PC-9 (cell line): ENCODE results near the gene PTPRM. TPM values are rescaled to one million over a fixed set of nuclear protein-coding genes. Genes with fewer than 3 reads are reported as not detected.

ENCODE experiments used
- BruUV-seq: library from RNA; stranded (reverse); fragments of 400-500 nt; replicated peaks from 2 replicates; lab custom pipeline; 2021; lab: Mats Ljungman, UMichigan
- CTCF ChIA-PET: fragments of 300-600 bp; sonication (Branson Sonifier 250); formaldehyde crosslinking; loops from one replicate; lab custom pipeline; 2022; ENCODE audit warnings: antibody characterized with exemption; lab: Charles Lee
- POLR2A ChIA-PET: fragments of 300-600 bp; sonication (Branson Sonifier 250); formaldehyde crosslinking; loops from one replicate; lab custom pipeline; 2022; ENCODE audit warnings: antibody characterized with exemption; ENCODE audit not compliant: unreplicated experiment; lab: Charles Lee
- DNase-seq, 2 experiments: peaks; one replicate each; pipeline versions ENCODE4 v3.0.0 to v3.0.0-alpha.2; 2015 to 2022; ENCODE audit warnings: mixed read lengths in 1 of 2
- H2AFZ ChIP-seq: fragments of 200-600 bp; sonication (generic); 2 replicates; pipeline ENCODE4 v1.8.1; 2017; ENCODE audit warnings: antibody characterized with exemption
- H3F3A ChIP-seq: fragments of 200-600 bp; sonication (generic); 2 replicates; pipeline ENCODE4 v1.8.1; 2017; ENCODE audit warnings: antibody characterized with exemption, mild to moderate bottlenecking, low read depth; ENCODE audit not compliant: insufficient read depth
- H3K27ac ChIP-seq: fragments of 200-600 bp; sonication (generic); 2 replicates; pipeline ENCODE4 v1.6.1; 2016; ENCODE audit warnings: mixed run types
- H3K27me3 ChIP-seq: fragments of 200-600 bp; sonication (generic); 2 replicates; pipeline ENCODE4 v1.6.1; 2016; ENCODE audit warnings: low read depth, mixed run types; ENCODE audit not compliant: insufficient read depth
- H3K36me3 ChIP-seq: fragments of 200-600 bp; sonication (generic); 2 replicates; pipeline ENCODE4 v1.6.1; 2016; ENCODE audit warnings: low read depth, mixed run types
- H3K4me1 ChIP-seq: fragments of 200-600 bp; sonication (generic); replicated peaks from 2 replicates; pipeline ENCODE4 v1.6.1; 2016; ENCODE audit warnings: mixed run types; ENCODE audit not compliant: insufficient read depth
- H3K4me2 ChIP-seq: fragments of 200-600 bp; sonication (generic); 2 replicates; pipeline ENCODE4 v1.6.1; 2017; ENCODE audit warnings: mixed run types
- H3K4me3 ChIP-seq: fragments of 200-600 bp; sonication (generic); 2 replicates; pipeline ENCODE4 v1.6.1; 2016; ENCODE audit warnings: mixed run types
- H3K79me2 ChIP-seq: fragments of 200-600 bp; sonication (generic); 2 replicates; pipeline ENCODE4 v1.6.1; 2017; ENCODE audit warnings: low read depth, mixed run types
- H3K9me2 ChIP-seq: fragments of 200-600 bp; sonication (generic); 2 replicates; pipeline ENCODE4 v1.8.1; 2017; ENCODE audit warnings: mild to moderate bottlenecking; ENCODE audit not compliant: insufficient read depth
- H3K9me3 ChIP-seq: fragments of 200-600 bp; sonication (generic); 2 replicates; pipeline ENCODE4 v1.8.1; 2016; ENCODE audit warnings: low read depth; ENCODE audit not compliant: insufficient read depth
- H4K20me1 ChIP-seq: fragments of 200-600 bp; sonication (generic); 2 replicates; pipeline ENCODE4 v1.8.1; 2017; ENCODE audit not compliant: insufficient read depth
- EZH2 ChIP-seq: fragments of 200-600 bp; sonication (generic); IDR thresholded peaks from 2 replicates; pipeline ENCODE4 v1.8.0; 2017; ENCODE audit warnings: antibody characterized with exemption, low read depth
- intact Hi-C: fragments of 100-400 bp; cut with micrococcal nuclease; formaldehyde crosslinking; loops from one replicate; pipeline ENCODE4 v1.10.0; 2022; ENCODE audit not compliant: unreplicated experiment
- total RNA-seq: library from RNA; stranded (reverse); gene quantifications from 2 replicates; pipeline ENCODE4 v1.2.3, GENCODE V29; 2021
- TF ChIP-seq, protein P1 (sequence below): fragments of 200-600 bp; sonication (generic); conservative IDR thresholded peaks from 2 replicates; pipeline ENCODE4 v1.6.1; 2017; ENCODE audit warnings: mixed run types, antibody characterized with exemption, mild to moderate bottlenecking, moderate library complexity

Gene PTPRM
- total RNA-seq, 1 experiment from 2014 or later: 32.5 TPM

DNA sequence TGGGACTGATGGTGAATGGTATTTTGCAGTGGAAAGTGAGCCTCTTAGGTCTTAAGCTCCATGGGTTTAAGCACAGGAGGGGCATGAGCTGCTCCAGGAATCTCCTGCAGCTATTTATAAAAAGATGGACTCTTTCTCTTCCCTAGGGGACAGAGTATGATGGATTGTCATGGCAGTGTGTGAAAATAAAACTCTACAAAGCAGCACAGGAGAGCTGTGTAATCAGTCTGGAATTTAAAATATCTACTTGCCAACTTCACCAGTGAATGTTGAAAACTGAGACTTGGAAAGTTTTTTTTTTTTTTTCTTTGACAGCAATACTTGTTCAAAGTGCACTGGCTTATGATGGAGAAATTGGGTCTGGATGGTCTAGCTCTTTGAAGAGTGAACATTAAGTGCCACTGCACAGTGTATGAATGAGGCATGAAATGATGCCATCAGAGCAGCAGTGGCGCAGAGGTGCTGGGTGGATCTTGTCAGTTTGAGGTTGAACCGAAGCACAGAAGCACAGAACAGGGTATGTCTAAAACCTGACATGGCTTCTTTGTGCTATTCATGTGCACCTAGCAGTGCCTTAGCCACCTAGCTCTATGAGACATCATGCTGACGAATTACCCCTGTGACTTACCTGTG, 245.4 kb downstream of the PTPRM start:
- ChIA-PET POLR2A (interaction anchor here (0.5 to 0.7 kb wide), 2 partner anchors 89 to 369 kb away, joined by 3 to 11 read pairs; no protein-coding TSS in a partner anchor), CTCF (interaction anchor here (0.6 to 1.1 kb wide), 5 partner anchors 22 to 462 kb away, joined by 3 to 8 read pairs (median 5); no protein-coding TSS in a partner anchor)
- H3K79me2 ChIP-seq: no peaks in the 10 kb centered on the region
- H4K20me1 ChIP-seq: no peaks in the 10 kb centered on the region
- peak overlapping the region; percentile 49 for H3K4me2 ChIP-seq
- no peaks in the 10 kb centered on the region for H3K9me2 ChIP-seq
- H3K4me1 ChIP-seq: peaks cover 17% of the 10 kb centered on the region
- BruUV-seq: no TSS peak
- DNase-seq: peak; percentile 33 to 82
- 0 out of 2 replicates have a peak, but pooled peaks cover 14% of the 10 kb centered on the region for H3K9me3 ChIP-seq
- no peak for TF ChIP-seq EZH2
- TF ChIP-seq, protein P1, sequence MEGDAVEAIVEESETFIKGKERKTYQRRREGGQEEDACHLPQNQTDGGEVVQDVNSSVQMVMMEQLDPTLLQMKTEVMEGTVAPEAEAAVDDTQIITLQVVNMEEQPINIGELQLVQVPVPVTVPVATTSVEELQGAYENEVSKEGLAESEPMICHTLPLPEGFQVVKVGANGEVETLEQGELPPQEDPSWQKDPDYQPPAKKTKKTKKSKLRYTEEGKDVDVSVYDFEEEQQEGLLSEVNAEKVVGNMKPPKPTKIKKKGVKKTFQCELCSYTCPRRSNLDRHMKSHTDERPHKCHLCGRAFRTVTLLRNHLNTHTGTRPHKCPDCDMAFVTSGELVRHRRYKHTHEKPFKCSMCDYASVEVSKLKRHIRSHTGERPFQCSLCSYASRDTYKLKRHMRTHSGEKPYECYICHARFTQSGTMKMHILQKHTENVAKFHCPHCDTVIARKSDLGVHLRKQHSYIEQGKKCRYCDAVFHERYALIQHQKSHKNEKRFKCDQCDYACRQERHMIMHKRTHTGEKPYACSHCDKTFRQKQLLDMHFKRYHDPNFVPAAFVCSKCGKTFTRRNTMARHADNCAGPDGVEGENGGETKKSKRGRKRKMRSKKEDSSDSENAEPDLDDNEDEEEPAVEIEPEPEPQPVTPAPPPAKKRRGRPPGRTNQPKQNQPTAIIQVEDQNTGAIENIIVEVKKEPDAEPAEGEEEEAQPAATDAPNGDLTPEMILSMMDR: no peak
- no peak overlapping the region for H2AFZ ChIP-seq
- no peaks in the 10 kb centered on the region for H3K27me3 ChIP-seq
- H3K4me3 ChIP-seq: no peak overlapping the region
- peak overlapping the region; percentile 43 for H3K27ac ChIP-seq
- H3K36me3 ChIP-seq: no peaks in the 10 kb centered on the region
- H3F3A ChIP-seq: peaks cover 7% of the 10 kb centered on the region; the same call in 1 of the 2 replicates
- intact Hi-C loops: loop anchor here (1.0 kb wide), 1 partner anchor 110 kb away; no protein-coding TSS in a partner anchor

DNA sequence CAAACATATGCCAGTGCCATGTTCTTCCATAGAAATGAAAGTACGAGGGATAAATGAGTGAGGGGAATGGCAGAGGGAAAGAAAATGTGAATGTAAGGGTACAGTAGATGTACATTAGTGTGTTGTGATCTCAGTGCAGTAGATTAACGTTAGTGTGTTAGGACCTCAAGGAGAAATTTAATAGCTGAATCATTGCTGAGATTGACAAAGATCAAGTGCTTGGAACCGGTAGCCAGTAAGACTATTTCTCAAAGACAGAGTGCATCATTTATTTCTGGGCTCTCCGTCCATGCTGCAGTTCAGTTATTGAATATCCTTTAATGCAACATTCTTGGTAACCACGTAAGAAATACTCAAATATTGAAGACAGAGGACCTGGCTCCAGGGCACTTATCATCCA, 246.0 kb downstream of the PTPRM start:
- peaks cover 17% of the 10 kb centered on the region for H3K4me1 ChIP-seq
- no peak overlapping the region for H3K4me2 ChIP-seq
- peaks cover 7% of the 10 kb centered on the region; the same call in 1 of the 2 replicates for H3F3A ChIP-seq
- no peak overlapping the region for H3K27ac ChIP-seq
- no peaks in the 10 kb centered on the region for H3K79me2 ChIP-seq
- no TSS peak for BruUV-seq
- CTCF ChIA-PET: interaction anchor here (0.7 to 1.1 kb wide), 2 partner anchors 23 to 137 kb away, joined by 3 to 8 read pairs; no protein-coding TSS in a partner anchor
- H3K4me3 ChIP-seq: no peak overlapping the region
- H3K9me2 ChIP-seq: no peaks in the 10 kb centered on the region
- intact Hi-C loops: no loop called here
- no peaks in the 10 kb centered on the region for H3K36me3 ChIP-seq
- no peak for DNase-seq
- H3K9me3 ChIP-seq: 0 out of 2 replicates have a peak, but pooled peaks cover 14% of the 10 kb centered on the region
- TF ChIP-seq EZH2: no peak
- TF ChIP-seq, protein P1: no peak
- no peaks in the 10 kb centered on the region for H3K27me3 ChIP-seq
- POLR2A ChIA-PET: no interaction called here
- no peaks in the 10 kb centered on the region for H4K20me1 ChIP-seq
- H2AFZ ChIP-seq: no peak overlapping the region

DNA sequence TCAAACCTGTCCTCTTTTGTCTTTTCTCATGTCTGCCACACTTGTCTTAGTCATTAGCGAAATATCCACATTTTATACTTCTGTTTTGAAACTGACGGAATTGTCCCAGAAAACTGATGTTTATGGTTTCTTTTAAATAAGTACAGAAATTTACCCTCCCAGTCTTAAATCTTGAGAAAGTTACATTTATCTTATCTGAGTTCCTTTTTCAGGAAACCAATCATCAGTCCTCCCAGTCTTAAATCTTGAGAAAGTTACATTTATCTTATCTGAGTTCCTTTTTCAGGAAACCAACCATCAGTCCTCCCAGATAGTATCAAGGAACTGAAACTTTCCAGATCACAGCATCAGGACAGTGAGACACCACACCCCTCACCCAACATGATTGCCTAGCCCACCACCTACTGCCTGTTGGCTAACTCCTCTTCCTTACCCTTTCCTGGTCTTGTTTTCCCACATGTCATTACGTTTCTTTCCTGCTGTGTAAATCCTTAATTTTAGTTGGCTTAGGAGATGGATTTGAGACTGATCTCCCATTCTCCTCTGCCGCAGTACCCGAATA, 247.7 kb downstream of the PTPRM start:
- intact Hi-C loops: no loop called here
- H3K4me1 ChIP-seq: peaks cover 17% of the 10 kb centered on the region
- no peak overlapping the region for H2AFZ ChIP-seq
- TF ChIP-seq EZH2: no peak
- TF ChIP-seq, protein P1: no peak
- no peaks in the 10 kb centered on the region for H3K36me3 ChIP-seq
- no peaks in the 10 kb centered on the region for H3K79me2 ChIP-seq
- no peaks in the 10 kb centered on the region for H4K20me1 ChIP-seq
- DNase-seq: no peak
- no peaks in the 10 kb centered on the region for H3K9me2 ChIP-seq
- H3K27ac ChIP-seq: no peak overlapping the region
- ChIA-PET CTCF (no interaction called here), POLR2A (no interaction called here)
- peaks cover 7% of the 10 kb centered on the region; the same call in 1 of the 2 replicates for H3F3A ChIP-seq
- no peaks in the 10 kb centered on the region for H3K27me3 ChIP-seq
- 0 out of 2 replicates have a peak, but pooled peaks cover 14% of the 10 kb centered on the region for H3K9me3 ChIP-seq
- H3K4me3 ChIP-seq: no peak overlapping the region
- no peak overlapping the region for H3K4me2 ChIP-seq
- BruUV-seq: no TSS peak
